ENCODE data around the gene FAM149A.

The FAM149A gene

GRCh38 chr4:186107947-186108346 is 3.4 kb downstream of the FAM149A start:
- no peak for DNase-seq

GRCh38 chr4:186108391-186108790 is 3.9 kb downstream of the FAM149A start:
- DNase-seq = no peak

- no peak for DNase-seq
These were observed 4.7 kb downstream of the FAM149A start for GRCh38 chr4:186109245-186109644.

GRCh38 chr4:186116697-186117096 is 12.2 kb downstream of the FAM149A start:
- DNase-seq = no peak

GRCh38 chr4:186118582-186118981 is 14.1 kb downstream of the FAM149A start:
- DNase-seq = no peak

- DNase-seq = no peak
These were observed 16.6 kb downstream of the FAM149A start for GRCh38 chr4:186121057-186121456.

- DNase-seq = no peak
These were observed 24.3 kb downstream of the FAM149A start for GRCh38 chr4:186128842-186129241.

GRCh38 chr4:186131935-186132334 is 27.4 kb downstream of the FAM149A start:
- DNase-seq = no peak

- no peak for DNase-seq
These were observed 28.2 kb downstream of the FAM149A start for GRCh38 chr4:186132577-186133242.

- no peak for DNase-seq
These were observed 29.8 kb downstream of the FAM149A start for GRCh38 chr4:186134257-186134656.

GRCh38 chr4:186134861-186135260 is 30.4 kb downstream of the FAM149A start:
- DNase-seq = no peak

- no peak for DNase-seq
These were observed 32.8 kb downstream of the FAM149A start for GRCh38 chr4:186137196-186137794.

GRCh38 chr4:186144198-186144945 is 39.9 kb downstream of the FAM149A start:
- no peak for DNase-seq

- no peak for DNase-seq
These were observed 40.6 kb downstream of the FAM149A start for GRCh38 chr4:186144946-186145569.

- no peak for DNase-seq
These were observed 42.0 kb downstream of the FAM149A start for GRCh38 chr4:186146458-186146857.

GRCh38 chr4:186148336-186148975 is 44.0 kb downstream of the FAM149A start:
- no peak for DNase-seq

- no peak for DNase-seq
These were observed 45.4 kb downstream of the FAM149A start for GRCh38 chr4:186149872-186150271.

- DNase-seq = no peak
These were observed 46.4 kb downstream of the FAM149A start for GRCh38 chr4:186150926-186151325.

GRCh38 chr4:186151499-186151898 is 47.0 kb downstream of the FAM149A start:
- DNase-seq = no peak

GRCh38 chr4:186158021-186158813 is 53.7 kb downstream of the FAM149A start:
- no peak for DNase-seq

GRCh38 chr4:186158966-186159365 is 54.5 kb downstream of the FAM149A start:
- no peak for DNase-seq

GRCh38 chr4:186159613-186160012 is 55.1 kb downstream of the FAM149A start:
- DNase-seq = no peak
